Stimulated activated CD4-positive, alpha-beta T cell treated with anti-CD3 and anti-CD28 coated beads, Interleukin-1b, Interleukin-23, amount 100 ng/mL, for 24 hours (primary cell): ENCODE results near the gene PLEKHA8.
A peak's percentile ranks its signal among the peaks of the same experiment; 100 is the strongest.

Source experiments
- DNase-seq, 4 experiments: peaks; one replicate each; pipeline ENCODE4 v3.0.0-alpha.2; 2020; ENCODE audit warnings: low read depth in 4 of 4, low spot score in 1 of 4

The PLEKHA8 gene, protein sequence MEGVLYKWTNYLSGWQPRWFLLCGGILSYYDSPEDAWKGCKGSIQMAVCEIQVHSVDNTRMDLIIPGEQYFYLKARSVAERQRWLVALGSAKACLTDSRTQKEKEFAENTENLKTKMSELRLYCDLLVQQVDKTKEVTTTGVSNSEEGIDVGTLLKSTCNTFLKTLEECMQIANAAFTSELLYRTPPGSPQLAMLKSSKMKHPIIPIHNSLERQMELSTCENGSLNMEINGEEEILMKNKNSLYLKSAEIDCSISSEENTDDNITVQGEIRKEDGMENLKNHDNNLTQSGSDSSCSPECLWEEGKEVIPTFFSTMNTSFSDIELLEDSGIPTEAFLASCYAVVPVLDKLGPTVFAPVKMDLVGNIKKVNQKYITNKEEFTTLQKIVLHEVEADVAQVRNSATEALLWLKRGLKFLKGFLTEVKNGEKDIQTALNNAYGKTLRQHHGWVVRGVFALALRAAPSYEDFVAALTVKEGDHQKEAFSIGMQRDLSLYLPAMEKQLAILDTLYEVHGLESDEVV

GRCh38 chr7:30028216-30028748, at the start of gene PLEKHA8:
Gene PLEKHA8, plus strand, starts transcription at chr7:30028412. Its CDS starts 351 bp downstream, at chr7:30028763.
- peak; percentile 66 to 84 (median 84) for DNase-seq

DNA sequence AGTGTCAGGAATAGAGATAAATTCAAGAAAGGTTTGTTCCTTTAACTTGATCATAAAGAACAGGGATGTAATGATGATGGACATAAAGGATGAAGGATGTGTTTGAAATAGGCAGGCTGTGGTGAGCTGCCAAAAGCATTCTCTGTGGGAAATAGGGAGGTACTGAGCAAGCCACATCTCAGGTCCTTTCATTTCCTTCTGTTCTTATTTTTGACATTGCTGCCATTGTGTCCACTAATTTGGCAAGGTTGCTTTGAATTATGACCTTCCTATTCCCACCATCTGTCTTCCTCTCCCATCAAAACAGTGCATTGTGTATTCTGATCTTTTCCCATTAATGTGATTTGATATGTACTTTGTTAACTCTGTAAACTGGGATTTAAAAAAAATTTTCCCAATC, 48.1 kb upstream of the PLEKHA8 start:
- no peak for DNase-seq

- DNase-seq, result no peak
Measured at GRCh38 chr7:29987083-29987482, 41.1 kb upstream of the PLEKHA8 start.

- DNase-seq, result no peak
Measured at GRCh38 chr7:29987811-29988317, 40.3 kb upstream of the PLEKHA8 start.

- DNase-seq, result no peak
Measured at GRCh38 chr7:29988424-29989256, 39.6 kb upstream of the PLEKHA8 start.

GRCh38 chr7:29989257-29989995, 38.8 kb upstream of the PLEKHA8 start, which contains the start of gene SCRN1:
Gene SCRN1, minus strand, starts transcription at chr7:29989801. Its CDS starts 20,734 bp downstream, at chr7:29969067.
- no peak for DNase-seq

DNA sequence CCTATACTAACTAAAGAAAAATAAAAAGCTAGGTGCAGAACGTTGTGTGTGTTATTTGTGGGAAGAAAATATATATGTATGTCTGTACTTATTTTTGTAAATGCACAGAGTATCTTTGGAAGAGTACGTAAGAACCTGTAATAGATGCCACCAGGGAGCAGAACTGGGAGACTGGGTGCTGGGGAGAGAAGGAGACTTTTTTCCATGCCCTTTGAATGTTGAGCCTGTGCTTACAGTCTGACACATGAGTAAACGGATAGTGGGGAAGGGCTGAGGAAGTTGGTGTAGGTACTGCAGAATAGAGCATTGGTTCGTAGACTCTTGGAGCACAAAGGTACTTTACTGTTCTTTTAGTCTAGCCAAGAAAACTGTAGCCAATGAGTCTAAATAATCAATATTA, 37.3 kb upstream of the PLEKHA8 start:
- no peak for DNase-seq

- no peak for DNase-seq
Measured at GRCh38 chr7:29991937-29992336, 36.3 kb upstream of the PLEKHA8 start.

- DNase-seq, result no peak
Measured at GRCh38 chr7:29993140-29993539, 35.1 kb upstream of the PLEKHA8 start.

DNA sequence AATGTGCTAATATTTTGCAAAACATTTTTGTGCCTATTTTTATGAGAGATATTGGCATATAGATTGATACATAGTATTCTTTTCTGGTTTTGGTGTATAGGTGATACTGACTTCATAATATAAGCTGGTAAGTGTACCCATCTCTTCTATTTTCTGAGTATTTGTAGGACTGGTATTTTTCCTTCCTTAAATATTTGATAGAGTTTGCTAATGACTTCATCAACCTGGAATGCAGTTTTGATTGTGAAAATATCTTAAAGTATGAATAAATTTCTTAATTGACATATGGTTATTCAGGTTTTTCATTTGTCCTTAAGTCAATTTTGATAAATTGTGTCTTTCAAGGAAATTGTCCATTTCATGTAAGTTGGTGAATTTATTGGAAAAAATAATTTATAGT, 32.6 kb upstream of the PLEKHA8 start:
- no peak for DNase-seq

DNA sequence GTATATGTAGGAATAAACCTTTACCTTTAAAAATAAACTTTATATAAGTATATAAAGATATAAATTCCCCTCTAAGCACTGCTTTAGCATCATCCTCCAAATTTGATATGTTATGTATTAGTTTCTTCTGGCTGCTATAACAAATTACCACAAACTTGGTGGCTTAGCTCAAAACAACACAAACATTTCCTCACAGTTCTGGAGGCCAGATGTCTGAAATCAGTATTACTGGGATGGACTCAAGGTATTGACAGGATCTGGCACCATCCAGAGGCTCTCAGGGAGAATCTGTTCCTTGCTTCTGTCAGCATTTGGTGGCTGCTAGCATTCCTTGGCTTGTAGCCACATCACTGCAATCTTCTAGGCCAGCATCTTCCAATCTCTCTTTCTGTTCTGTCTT, 31.9 kb upstream of the PLEKHA8 start:
- no peak for DNase-seq

DNA sequence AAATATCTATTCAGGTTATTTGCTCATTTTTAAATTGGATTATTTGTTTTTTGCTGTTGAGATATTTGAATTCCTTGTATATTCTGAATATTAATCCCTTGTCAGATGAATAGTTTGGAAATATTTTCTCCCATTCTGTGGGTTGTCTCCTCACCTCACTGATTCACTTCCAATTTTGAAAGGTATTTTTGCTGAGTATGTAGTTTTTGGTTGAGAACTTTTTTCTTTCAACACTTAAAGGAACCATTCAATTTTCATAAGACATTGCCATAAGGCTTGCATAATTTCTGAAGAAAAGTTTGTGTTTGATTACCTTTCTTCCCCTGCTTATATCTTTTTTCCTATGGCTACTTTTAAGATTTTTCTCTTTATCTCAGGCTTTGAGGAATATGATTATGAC, 29.7 kb upstream of the PLEKHA8 start:
- no peak for DNase-seq

DNA sequence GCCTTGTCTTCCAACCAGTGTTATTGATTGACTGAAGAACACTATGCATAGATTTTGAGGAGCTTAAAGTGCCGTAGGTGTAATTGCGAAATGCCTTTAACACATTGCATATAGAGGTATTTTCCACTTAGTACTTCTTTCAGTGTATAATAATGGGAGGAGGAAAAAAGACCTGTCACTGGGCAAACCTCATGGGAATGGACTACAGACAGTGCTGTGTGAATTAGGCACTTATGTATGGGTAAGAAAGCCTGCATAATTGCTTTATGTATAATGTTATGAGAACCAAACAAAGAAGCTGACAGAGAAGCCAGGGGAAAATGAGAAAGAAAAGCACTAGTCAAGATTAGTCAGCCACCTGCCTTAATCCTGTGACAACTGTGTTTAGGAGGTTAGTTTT, 26.2 kb upstream of the PLEKHA8 start:
- DNase-seq, result no peak

GRCh38 chr7:30003098-30003497, 25.1 kb upstream of the PLEKHA8 start:
- DNase-seq, result no peak

DNA sequence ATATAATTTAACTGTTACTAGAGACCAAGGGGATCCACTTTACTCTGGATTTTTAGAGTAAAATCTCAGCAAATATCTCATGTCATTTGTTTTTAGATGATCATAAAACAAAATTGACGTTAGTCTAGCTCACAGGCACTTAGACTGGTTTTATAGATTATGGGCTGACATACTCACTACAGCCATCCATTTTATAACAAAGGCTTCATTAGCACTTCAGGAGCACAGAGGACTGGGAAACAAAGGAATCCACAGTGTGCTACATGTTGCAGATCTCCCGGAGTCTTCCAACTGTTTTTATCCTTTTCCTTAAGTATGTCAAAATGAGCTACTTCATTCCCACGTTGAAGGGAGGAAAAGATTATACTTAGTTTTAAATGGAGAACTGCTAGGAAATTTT, 22.7 kb upstream of the PLEKHA8 start:
- DNase-seq, result no peak

GRCh38 chr7:30010021-30010420, 18.2 kb upstream of the PLEKHA8 start:
- no peak for DNase-seq

- DNase-seq, result no peak
Measured at GRCh38 chr7:30012757-30013156, 15.5 kb upstream of the PLEKHA8 start.

- no peak for DNase-seq
Measured at GRCh38 chr7:30018451-30018850, 9.8 kb upstream of the PLEKHA8 start.

GRCh38 chr7:30019387-30019786, 8.8 kb upstream of the PLEKHA8 start:
- no peak for DNase-seq

DNA sequence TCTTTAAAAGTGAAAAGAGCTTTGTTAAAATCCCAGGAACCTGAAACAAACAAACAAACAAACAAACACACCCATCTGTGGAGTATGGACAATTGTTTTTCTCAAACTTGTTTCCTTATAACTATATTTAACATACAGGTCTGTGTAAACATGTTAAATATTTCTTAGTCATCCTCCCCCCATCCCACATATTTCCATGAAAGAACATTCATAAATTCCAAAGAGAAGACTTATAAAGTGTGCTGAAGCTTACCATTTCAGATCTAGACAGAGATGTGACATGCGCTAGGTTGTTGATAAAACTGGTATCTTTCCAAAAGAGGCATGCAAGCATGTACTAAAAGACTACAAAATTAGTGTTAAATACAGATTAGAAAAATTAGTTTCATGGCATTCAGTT, 8.3 kb upstream of the PLEKHA8 start:
- no peak for DNase-seq

DNA sequence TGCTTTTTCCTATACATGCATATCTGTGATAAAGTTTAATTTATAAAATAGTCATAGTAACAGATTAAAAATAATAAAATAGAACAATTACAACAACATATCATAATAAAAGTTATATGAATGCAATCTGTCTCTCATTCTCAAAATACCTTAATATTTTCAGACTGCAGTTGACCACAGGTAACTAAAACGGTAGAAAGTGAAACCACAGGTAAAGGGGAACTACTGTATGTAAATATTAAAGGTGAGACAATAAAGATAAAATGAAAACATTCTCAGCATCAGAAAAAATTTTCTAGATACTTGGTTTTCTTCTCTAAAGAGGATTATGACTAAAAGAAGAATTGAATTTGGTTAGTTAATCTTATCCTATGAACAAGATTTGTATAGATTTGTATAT, 7.7 kb upstream of the PLEKHA8 start:
- DNase-seq, result no peak
